ENCODE measurements around the gene LPGAT1.
"Not testable (repeated sequence)": the region's sequence is repeated elsewhere in the genome, so short reads cannot be mapped to it uniquely, and the experiment has no call there.

Gene LPGAT1

DNA sequence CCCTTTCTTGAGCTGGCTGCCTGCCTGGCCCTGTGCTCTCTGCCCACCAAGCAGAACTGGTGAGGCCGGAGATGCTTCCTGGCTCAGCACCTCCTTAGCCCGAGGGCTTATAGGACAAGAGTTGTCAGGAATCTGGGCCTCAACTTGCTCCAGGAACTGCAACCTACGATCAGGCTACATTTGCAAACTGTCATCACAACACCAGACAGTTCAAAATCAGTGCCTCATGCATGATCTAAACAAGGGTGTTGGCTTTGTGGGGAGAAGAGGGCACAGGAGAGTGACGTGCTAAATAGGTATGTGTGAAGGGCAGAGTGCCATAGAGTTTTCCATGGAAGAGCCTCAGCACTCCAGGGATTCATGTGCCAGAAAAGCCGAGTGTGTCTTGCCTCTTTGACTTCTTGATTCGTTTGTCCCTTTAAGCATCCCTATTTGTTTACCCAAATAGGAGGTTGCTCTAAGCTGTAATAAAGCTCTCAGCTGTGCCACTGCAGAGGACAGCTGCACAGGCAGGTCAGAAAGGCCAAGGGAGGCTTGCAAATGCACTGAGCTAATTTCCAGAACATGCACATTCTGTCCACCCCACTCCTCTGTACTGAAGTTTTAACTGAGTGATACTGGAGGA lies 125.0 kb downstream of the LPGAT1 start:
- no peak for DNase-seq (ENCODE audit: low read depth in 2 of 3, low spot score in 2 of 3)

- DNase-seq (ENCODE audit: low read depth in 2 of 3, low spot score in 2 of 3): no peak
Observed at GRCh38 chr1:211704543-211704942, 126.0 kb downstream of the LPGAT1 start.

DNA sequence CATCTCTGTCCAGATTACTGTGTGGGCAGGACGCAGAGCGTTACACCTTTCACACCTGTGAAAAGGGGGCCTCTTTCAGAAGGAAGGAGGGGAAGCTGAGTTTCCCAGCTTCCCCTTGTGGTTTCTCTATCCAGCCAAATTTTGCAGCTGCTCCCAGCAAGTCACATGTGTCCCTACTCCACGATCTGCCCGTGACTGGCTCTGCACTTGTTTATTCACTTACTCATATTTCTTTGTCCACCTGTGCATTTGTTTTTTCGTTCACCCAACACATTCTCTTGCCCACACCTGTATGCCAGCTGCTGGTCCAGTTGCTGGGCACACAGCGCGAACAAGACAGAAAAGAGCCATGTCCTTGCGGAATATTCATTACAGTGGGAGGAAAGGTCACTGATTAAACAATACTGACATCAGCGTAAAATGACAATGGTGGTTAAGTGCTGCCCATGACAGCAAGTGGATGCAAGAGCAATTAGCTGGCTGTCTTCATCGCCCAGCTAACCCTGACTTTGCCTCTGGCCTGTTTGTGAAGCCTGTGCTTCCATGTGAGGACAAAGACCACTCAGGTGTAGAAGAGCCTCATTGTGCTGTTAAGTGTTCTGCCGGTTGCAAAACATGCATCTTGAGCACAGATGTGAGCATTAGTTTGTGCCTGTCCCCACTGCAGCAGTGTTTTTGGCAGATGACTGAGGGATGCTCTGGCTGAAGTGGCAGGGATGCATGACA lies 126.6 kb downstream of the LPGAT1 start:
- DNase-seq (ENCODE audit: low read depth in 2 of 3, low spot score in 2 of 3): no peak

GRCh38 chr1:211701733-211702132 lies 128.8 kb downstream of the LPGAT1 start:
- no peak for DNase-seq (ENCODE audit: low read depth in 2 of 3, low spot score in 2 of 3)

GRCh38 chr1:211699059-211699458 lies 131.5 kb downstream of the LPGAT1 start:
- no peak for DNase-seq (ENCODE audit: low read depth in 2 of 3, low spot score in 2 of 3)

- peak; percentile 55 to 87 (median 85) for DNase-seq (ENCODE audit: low read depth in 2 of 3, low spot score in 2 of 3)
Observed at GRCh38 chr1:211698161-211699026, 132.2 kb downstream of the LPGAT1 start.

DNA sequence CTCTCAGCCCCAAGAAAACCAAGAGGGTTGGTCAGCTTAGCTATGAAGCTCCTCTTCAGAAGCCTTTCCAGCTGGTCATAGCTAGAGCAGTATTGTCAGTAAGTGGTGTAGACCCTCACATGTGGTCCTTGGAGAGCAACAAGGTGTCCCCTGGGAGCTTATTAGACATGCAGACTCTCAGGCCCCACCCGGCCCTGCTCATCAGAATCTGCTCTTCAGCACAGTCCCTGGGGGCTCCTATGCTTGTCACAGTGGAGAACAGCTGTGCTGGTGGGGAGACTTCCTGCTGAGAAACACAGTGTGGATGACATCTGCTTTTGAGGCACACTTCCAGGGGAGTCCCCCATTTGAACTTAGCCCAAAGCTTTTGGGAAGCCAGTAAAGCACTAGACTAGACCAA lies 133.2 kb downstream of the LPGAT1 start:
- DNase-seq (ENCODE audit: low read depth in 2 of 3, low spot score in 2 of 3): no peak

DNA sequence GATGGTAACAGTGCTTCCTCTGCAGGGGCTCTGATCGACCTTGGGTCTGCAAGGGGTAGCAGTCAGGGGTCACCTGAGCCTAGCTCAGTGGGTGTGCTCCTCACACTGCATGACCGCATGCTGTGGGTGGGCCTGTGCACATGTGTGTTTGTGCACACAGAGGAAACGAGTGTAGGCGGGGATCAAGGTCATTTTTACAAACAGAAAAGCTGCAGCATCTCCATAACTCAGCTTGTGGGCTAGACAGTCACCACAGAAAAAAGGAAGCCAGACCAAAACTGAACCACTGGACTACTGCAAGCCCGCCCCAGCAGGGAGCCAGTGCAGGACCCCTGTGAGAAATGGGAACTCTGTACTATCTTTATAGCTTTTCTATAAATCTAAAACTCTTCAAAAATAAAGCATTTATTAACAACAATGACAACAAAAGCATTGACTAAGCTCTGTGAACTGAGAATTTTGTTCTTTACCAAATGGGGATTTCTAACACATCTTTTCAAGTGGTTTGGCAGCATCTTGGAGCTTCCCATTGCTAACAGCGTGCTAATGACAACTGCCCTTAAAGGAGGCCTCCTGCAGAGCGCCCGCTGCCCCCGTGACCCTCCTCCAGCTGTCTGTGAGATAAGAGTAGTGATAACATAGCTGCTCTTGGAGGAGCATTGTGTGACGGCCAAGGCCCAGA lies 135.3 kb downstream of the LPGAT1 start:
- no peak for DNase-seq (ENCODE audit: low read depth in 2 of 3, low spot score in 2 of 3)

DNA sequence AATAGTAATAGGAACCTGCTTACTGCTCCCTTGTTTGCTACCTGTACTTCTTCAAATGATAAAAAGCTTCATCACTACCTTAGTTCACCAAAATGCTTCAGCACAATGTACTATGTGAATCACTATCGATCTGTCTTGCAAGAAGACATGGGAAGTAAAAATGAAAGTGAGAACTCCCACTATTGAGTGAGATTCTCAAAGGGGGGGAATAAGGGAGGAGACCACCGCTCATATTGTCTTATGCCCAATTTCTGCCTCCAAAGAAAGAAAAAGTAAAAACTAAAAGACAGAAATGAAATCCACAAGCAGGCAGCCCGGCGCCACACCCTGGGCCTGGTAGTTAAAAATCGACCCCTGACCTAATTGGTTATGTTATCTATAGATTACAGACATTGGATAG lies 136.7 kb downstream of the LPGAT1 start:
- not testable (repeated sequence) for DNase-seq (ENCODE audit: low read depth in 2 of 3, low spot score in 2 of 3)

Data from activated CD8-positive, alpha-beta memory T cell treated with anti-CD3 and anti-CD28 coated beads for 48 hours (primary cell).